ENCODE results near the gene ID3. TPM values are rescaled to one million over a fixed set of nuclear protein-coding genes. Genes with fewer than 3 reads are reported as not detected.
A peak's percentile ranks its signal among the peaks of the same experiment; 100 is the strongest.

Gene ID3
- total RNA-seq, 1 donor from 2014 or later: 23.5 TPM

DNA sequence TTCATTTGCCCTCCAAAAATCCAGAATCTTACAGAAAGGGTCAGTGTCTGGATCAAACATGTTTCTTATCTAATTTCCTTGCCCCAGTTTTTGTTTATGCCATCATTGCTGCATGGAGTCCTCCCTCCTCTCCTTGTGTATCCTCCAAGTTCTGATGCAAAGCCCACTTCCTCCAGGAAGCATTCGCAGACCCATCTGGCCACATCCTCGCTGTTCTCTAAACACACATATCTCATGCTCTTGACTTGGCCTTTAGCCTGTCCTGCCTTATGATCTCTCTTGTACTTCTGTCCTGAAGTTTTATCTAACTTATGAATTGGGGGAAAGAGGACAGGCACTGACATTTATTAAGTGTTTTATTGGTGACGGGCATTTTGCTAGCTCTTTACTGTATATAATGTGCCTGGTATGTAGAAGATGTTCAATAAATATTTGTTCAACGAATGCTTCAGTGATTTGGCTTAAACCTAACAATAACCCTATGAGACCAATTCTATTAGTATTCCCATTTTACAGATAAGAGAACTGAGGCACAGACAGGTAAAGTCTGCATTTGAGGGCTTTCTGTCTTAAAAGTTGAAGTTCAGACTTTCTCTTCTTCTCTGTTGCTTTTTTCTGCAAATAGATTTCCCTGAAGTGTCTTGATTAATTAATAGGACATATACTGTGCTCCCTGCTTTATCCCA, 19.2 kb upstream of the ID3 start:
- peak overlapping the region; percentile 36 for H3K4me3 Mint-ChIP-seq
- H3K4me1 Mint-ChIP-seq: peaks cover 23% of the 10 kb centered on the region
- H3K27me3 Mint-ChIP-seq: no peaks in the 10 kb centered on the region

DNA sequence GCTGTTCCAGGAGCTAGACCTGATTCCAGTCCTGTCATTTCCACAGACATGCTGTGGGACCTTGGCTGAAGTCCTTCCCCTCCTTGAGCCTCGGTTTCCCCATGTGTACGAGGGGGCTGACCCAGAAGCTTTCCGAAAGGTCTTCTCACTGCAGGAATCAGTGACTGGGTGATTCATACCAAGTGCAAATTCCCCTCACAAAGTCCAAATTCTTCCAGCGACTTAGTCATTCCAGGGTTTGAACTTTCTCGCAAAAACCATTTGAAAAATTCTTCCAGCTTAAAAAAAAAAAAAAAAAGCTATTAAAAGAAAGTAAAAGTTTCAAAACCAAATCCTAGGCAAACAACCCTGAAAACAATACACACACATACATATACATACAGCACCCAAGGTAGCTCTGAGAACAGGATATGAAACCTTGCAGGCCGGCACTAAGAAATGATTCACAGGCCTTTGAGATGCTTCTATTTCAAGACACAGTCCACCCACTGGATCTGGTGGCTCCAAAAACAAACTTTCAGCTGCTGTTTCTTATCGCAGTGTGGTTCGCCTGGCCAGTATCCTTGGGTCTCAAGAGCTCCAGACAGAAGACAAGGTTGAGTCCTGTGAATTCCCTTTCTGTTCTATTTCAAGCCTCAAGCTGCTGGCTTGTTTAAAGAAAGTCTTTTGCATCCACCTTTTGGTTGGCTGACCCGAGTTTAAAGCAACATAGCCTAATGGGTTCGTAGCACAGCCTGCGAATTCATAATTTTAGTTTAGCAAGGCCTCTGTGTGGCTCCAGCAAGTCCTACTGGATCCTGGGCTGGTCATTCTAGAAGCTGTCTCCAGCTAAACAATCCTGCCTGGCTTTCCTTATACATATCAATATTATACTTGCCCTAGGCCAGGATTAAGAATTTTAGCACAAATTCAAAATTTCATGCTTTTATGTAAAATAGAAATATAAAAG, 18.0 kb upstream of the ID3 start:
- intact Hi-C loops (cut with micrococcal nuclease): loop anchor here (1.0 to 5.0 kb wide), 2 partner anchors 18 to 40 kb away; partner anchors contain the start of gene ID3
- Mint-ChIP-seq H3K36me3 (ENCODE audit: low read depth) (peaks cover 2% of the 10 kb centered on the region), H3K4me3 (peak overlapping the region; percentile 62), H3K4me1 (peaks cover 23% of the 10 kb centered on the region), H3K27ac (peak overlapping the region; percentile 80), H3K27me3 (no peaks in the 10 kb centered on the region), H3K9me3 (no peaks in the 10 kb centered on the region)
- peak; percentile 84 for DNase-seq

More for the DNA sequence above, 19.2 kb upstream of the ID3 start:
- H3K9me3 Mint-ChIP-seq: no peaks in the 10 kb centered on the region
- peak; percentile 66 for DNase-seq
- intact Hi-C loops (cut with micrococcal nuclease): loop anchor here (5.0 kb wide), 1 partner anchor 39 kb away; no protein-coding TSS in a partner anchor
- peak overlapping the region; percentile 64 for H3K27ac Mint-ChIP-seq
- peaks cover 2% of the 10 kb centered on the region for H3K36me3 Mint-ChIP-seq (ENCODE audit: low read depth)

DNA sequence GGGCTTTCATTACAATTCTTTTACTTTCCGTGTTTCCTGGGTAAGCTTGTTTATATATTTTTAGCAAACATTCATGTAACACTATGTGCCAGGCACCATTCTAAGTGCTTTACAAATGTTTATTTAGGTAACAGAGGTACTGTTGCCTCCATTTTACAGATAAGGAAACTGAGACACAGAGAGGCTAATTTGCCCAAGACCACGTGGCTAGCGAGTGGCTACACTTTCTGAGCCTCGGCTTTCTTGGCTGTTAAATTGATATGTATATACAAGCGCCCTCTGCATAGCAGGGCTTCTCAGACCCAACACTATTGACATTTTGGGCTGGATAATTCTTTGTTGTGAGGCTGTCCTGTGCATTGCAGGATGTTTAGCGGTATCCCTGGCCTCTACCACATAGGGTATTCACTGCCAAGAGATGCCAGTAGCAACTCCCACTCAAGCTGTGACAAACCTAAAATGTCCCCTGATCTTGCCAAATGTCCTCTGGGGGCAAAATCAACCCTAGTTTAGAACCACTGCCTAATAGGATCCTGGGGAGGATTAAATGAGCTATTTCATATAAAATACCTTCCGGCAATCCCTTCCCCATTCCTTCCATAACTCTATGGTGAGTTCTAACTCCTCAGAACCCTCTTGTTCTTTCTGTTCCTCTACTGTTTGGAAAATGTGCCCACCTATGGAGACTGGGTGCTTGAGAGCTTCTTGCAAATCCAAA, 17.2 kb upstream of the ID3 start:
- Mint-ChIP-seq H3K27ac (peak overlapping the region; percentile 80), H3K27me3 (peaks cover 3% of the 10 kb centered on the region), H3K36me3 (ENCODE audit: low read depth) (peaks cover 2% of the 10 kb centered on the region), H3K9me3 (no peaks in the 10 kb centered on the region), H3K4me1 (peaks cover 23% of the 10 kb centered on the region), H3K4me3 (peak overlapping the region; percentile 62)
- no peak for DNase-seq
- intact Hi-C loops (cut with micrococcal nuclease): loop anchor here (1.0 to 5.0 kb wide), 2 partner anchors 17 to 41 kb away; partner anchors contain the start of gene ID3

DNA sequence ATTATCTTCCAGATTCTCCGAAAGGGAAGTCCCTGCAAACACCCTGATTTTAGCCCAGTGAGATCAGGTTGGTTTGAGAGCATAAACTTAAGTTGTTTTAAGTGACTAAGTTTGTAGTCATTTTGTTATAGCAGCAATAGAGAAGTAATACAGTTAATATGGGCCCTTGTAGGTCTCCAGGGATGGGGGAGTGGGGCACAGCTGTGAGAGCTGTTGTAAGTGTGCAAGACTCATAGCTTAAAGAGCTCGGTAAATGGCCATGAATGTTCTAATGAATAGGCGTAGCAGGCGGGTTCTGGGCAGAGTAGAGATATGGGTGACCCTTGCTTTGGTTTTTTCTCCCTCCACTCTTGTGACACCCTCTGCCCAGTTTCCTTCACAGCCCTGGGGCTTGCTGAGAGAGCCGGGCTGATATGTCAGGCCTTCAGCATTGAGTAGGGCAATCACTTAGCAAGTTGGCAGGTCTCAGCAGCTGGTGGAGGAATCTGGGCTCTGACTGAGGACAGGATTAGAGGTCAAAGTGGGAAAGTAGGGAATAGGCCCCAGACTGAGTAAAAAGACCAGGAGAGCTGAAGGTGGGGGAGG, 16.0 kb upstream of the ID3 start:
- no peak overlapping the region for H3K4me3 Mint-ChIP-seq

DNA sequence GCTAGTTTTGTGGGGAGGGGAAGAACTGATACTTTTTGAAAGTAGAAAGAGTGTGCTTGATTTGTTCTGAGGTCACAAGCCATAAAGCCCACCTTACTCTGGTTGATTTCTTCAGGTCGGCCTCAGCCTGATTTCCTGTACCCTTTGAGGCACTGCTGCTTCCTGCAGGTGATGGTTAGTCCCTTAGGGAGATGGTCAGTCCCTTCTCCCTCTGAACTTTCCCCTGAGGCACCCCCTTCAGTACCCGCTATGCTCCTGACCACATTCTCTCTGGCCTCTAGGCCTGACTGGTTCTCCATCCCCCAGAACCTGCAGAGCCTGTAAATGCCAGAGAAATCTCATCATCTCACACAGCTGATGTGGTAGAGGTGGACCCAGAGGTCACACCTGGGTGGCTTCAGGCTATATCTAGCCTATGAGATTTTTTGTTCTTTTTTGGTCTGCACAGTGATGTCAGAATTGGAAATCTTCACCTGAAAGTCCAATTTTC, 15.0 kb upstream of the ID3 start:
- DNase-seq: no peak
- no peak overlapping the region for H3K27ac Mint-ChIP-seq
- intact Hi-C loops (cut with micrococcal nuclease): no loop called here
- peaks cover 23% of the 10 kb centered on the region for H3K4me1 Mint-ChIP-seq
- peaks cover 16% of the 10 kb centered on the region for H3K27me3 Mint-ChIP-seq
- no peak overlapping the region for H3K4me3 Mint-ChIP-seq
- H3K9me3 Mint-ChIP-seq: no peaks in the 10 kb centered on the region
- peaks cover 2% of the 10 kb centered on the region for H3K36me3 Mint-ChIP-seq (ENCODE audit: low read depth)

More for the DNA sequence above, 16.0 kb upstream of the ID3 start:
- no peak for DNase-seq
- H3K9me3 Mint-ChIP-seq: no peaks in the 10 kb centered on the region
- H3K27ac Mint-ChIP-seq: no peak overlapping the region
- H3K36me3 Mint-ChIP-seq (ENCODE audit: low read depth): peaks cover 2% of the 10 kb centered on the region
- peaks cover 8% of the 10 kb centered on the region for H3K27me3 Mint-ChIP-seq
- peaks cover 23% of the 10 kb centered on the region for H3K4me1 Mint-ChIP-seq
- intact Hi-C loops (cut with micrococcal nuclease): loop anchor here (5.0 kb wide), 1 partner anchor 42 kb away; no protein-coding TSS in a partner anchor

DNA sequence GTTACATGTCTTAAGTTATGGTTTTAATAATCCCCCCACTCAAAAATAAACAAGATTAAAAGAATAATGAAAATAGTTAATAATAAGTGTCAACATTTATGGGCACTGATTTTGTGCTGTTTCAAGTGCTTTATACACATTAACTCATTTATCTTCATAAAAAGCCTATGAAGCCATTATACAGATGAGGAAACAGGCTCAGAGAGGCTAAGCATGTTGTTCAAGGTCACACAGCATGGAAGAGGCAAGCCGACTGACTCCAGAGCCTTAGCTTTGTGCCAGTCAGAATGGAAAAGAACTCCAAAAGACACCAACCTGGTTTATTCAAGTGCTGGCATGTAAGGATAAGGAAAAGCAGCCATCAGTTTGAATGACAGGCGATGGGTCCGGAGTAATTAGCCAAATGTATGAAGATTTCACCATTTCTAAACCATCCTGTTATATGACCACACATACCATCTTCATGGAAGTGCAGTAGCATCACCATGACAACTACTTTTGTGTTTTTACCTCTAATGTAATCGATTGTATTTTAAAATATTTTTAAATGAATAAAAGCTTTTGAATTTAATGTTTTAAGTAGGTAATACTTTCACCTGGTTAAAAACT, 14.4 kb upstream of the ID3 start:
- intact Hi-C loops (cut with micrococcal nuclease): no loop called here
- H3K9me3 Mint-ChIP-seq: no peaks in the 10 kb centered on the region
- H3K27me3 Mint-ChIP-seq: peaks cover 23% of the 10 kb centered on the region

DNA sequence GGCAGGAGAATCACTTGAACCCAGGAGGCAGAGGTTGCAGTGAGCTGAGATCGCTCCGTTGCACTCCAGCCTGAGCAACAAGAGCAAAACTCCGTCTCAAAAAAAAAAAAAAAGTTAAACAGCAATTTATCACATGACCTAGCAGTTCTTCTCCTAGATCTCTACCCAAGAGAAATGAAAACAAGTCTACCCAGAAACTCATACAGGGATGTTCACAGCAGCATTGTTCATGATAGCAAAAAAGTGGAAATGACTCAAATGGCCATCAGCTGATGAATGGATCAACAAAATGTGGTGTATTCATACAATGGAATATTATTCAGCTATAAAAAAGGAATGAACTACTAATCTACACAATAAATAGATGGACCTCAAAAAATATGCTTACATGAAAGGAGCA, 12.2 kb upstream of the ID3 start:
- intact Hi-C loops (cut with micrococcal nuclease): no loop called here
- peaks cover 2% of the 10 kb centered on the region for H3K36me3 Mint-ChIP-seq (ENCODE audit: low read depth)
- peaks cover 8% of the 10 kb centered on the region for H3K4me1 Mint-ChIP-seq
- H3K27ac Mint-ChIP-seq: no peak overlapping the region
- H3K27me3 Mint-ChIP-seq: peaks cover 35% of the 10 kb centered on the region
- DNase-seq: no peak
- no peak overlapping the region for H3K4me3 Mint-ChIP-seq
- H3K9me3 Mint-ChIP-seq: no peaks in the 10 kb centered on the region

More for the DNA sequence above, 14.4 kb upstream of the ID3 start:
- peaks cover 2% of the 10 kb centered on the region for H3K36me3 Mint-ChIP-seq (ENCODE audit: low read depth)
- H3K27ac Mint-ChIP-seq: no peak overlapping the region
- H3K4me1 Mint-ChIP-seq: peaks cover 20% of the 10 kb centered on the region
- H3K4me3 Mint-ChIP-seq: no peak overlapping the region
- no peak for DNase-seq

DNA sequence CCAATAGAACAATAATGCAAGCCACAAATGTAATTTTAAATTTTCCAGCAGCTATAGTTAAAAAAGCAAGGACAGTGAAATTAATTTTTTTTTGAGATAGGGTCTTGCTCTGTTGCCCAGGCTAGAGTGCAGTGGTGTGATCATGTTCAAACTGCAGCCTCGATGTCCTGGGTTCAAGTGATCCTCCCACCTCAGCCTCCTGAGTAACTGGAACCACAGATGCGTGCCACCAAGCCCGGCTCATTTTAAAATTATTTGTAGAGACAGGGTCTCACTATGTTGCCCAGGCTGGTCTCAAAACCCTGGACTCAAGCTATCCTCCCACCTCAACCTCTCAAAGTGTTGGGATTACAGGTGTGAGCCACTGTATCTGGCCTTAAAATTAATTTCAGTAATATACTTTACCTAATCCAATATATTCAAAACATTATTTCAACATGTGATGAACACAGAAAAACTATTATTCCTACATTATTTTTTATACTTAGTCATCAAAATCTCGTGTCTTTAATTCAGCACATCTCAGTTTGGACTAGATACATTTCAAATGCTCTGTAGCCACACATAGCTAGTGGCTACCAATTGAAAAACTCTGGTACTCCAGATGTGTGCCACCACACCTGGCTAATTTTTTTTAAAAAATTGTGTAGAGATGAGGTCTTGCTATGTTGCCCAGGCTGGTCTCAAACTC, 10.8 kb upstream of the ID3 start:
- H3K27ac Mint-ChIP-seq: no peak overlapping the region
- peaks cover 10% of the 10 kb centered on the region for H3K4me1 Mint-ChIP-seq
- peaks cover 46% of the 10 kb centered on the region for H3K27me3 Mint-ChIP-seq
- H3K36me3 Mint-ChIP-seq (ENCODE audit: low read depth): peaks cover 2% of the 10 kb centered on the region
- H3K9me3 Mint-ChIP-seq: no peaks in the 10 kb centered on the region
- H3K4me3 Mint-ChIP-seq: no peak overlapping the region
- intact Hi-C loops (cut with micrococcal nuclease): no loop called here
- no peak for DNase-seq

DNA sequence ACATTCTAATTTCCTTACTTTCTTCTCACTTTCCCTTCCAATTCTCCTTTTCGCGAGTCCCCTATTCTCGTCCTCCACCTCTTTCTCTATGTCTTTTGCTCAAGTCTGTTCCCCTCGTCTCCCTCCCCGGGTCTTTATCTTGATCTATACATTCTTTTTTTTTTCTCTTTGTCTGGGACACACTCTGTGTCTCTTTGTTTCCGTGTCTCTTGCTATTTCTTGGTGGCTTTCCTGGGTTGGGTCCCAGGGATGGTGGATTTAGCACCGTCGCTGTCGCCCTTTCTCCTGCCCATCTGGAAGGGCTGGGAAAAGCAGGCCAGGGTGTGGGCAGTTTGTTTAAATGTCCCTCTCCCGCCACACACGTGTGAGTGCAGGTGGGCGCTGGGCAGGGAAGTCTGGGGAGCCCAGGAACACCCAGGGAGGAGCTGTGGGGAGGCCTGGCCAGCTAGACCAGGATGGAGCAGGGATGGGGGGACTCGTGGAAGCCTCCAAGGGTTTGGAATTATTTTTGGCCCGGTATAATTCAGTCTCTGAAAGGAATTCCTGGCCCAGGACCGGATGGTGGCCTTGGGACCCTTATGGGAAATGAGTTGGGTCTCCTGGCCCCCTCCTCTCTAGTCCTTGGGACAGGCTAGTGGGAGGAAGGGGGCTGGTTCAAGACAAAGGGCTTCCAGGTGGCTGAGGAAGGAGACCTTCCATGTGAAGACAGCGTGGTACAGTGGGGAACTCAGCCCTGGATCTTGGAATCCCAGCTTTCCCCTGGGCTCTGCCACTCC, 9.5 kb upstream of the ID3 start:
- peaks cover 50% of the 10 kb centered on the region for H3K27me3 Mint-ChIP-seq
- intact Hi-C loops (cut with micrococcal nuclease): no loop called here
- no peaks in the 10 kb centered on the region for H3K36me3 Mint-ChIP-seq (ENCODE audit: low read depth)
- H3K27ac Mint-ChIP-seq: no peak overlapping the region
- no peaks in the 10 kb centered on the region for H3K9me3 Mint-ChIP-seq
- DNase-seq: no peak
- peak overlapping the region; percentile 74 for H3K4me3 Mint-ChIP-seq
- H3K4me1 Mint-ChIP-seq: peaks cover 8% of the 10 kb centered on the region

DNA sequence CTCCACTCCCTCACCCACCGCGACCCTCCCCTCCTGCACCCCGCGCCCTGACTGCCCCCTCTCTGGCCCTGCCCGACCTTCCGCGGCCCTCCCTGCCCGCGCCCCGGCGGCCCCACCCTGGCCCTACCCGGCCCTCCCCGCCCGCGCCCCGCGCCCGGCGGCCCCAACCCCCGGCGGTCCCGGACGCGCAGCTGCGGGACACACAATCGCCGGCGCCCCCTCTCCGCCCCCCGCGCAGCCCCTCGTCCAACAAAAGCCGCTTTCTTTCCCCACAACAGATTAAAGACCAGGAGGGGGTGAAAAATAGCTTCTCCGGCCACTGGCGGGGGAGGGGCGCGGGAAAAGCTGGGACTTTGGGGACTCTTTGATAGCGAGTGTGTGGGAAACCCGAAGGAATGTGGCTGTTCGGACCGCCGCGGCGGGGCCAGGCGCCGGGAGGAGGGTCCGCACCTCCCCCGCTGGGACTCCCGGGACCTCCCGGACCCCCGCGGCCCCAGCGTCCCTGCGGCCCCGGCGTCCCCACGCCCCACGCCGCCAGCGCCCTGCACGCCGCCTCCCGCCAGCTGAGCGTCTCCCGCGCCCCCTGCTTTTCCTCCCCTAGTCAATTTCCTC, 8.8 kb upstream of the ID3 start:
- Mint-ChIP-seq H3K36me3 (ENCODE audit: low read depth) (no peaks in the 10 kb centered on the region), H3K4me1 (peaks cover 9% of the 10 kb centered on the region), H3K27me3 (peaks cover 55% of the 10 kb centered on the region), H3K9me3 (no peaks in the 10 kb centered on the region), H3K4me3 (peak overlapping the region; percentile 74), H3K27ac (no peak overlapping the region)
- peak; percentile 56 for DNase-seq
- intact Hi-C loops (cut with micrococcal nuclease): no loop called here

DNA sequence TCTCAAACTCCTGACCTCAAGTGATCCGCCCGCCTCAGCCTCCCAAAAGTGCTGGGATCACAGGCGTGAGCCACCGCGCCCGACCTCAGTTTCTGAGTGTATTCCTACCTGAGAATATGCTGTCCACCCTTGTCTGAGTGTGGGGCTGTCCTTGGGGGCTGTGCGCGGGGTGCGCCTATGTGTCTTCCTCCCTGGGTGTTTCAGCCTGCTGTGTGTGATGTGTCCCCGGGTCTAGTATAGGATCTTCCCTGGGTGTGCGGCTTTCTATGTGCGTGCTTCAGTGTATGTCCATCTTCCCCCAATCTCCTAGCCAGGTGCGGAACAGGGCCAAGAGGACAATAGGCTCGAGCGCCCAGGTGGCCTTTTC, 8.3 kb upstream of the ID3 start:
- Mint-ChIP-seq H3K9me3 (no peaks in the 10 kb centered on the region), H3K27me3 (peaks cover 57% of the 10 kb centered on the region), H3K4me3 (no peak overlapping the region), H3K36me3 (ENCODE audit: low read depth) (no peaks in the 10 kb centered on the region), H3K27ac (peak overlapping the region; percentile 15), H3K4me1 (peaks cover 11% of the 10 kb centered on the region)
- DNase-seq: no peak
- intact Hi-C loops (cut with micrococcal nuclease): no loop called here

DNA sequence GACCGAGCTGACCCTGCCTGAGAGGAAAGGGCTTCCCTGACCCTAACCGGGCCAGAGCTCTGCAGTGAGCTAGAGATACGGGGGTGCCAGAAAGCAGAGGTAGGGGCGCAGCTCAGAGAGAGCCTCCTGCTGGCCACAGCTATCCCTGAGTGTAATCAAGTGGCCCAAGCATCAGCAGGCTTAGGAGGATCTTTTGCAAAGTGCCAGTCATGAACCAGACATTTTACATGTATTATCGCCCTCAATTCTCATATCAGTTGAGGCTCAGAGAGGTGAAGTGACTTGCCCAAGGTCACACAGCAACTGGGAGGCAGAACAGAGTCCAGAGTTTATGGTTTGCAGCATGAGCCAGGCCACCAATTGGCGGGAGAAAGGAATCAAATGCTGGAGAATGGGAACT, 7.0 kb upstream of the ID3 start:
- Mint-ChIP-seq H3K27ac (no peak overlapping the region), H3K4me1 (peaks cover 19% of the 10 kb centered on the region), H3K9me3 (no peaks in the 10 kb centered on the region), H3K4me3 (no peak overlapping the region), H3K27me3 (peaks cover 60% of the 10 kb centered on the region), H3K36me3 (ENCODE audit: low read depth) (no peaks in the 10 kb centered on the region)
- intact Hi-C loops (cut with micrococcal nuclease): no loop called here
- no peak for DNase-seq
